GM19452 (cell line): Measurements from ENCODE around the gene RMDN3.

ENCODE experiments used
- ATAC-seq: cut with Tn5 transposase; IDR thresholded peaks from one replicate; pipeline ENCODE4 v1.9.1; 2021; ENCODE audit not compliant: unreplicated experiment

Gene RMDN3

DNA sequence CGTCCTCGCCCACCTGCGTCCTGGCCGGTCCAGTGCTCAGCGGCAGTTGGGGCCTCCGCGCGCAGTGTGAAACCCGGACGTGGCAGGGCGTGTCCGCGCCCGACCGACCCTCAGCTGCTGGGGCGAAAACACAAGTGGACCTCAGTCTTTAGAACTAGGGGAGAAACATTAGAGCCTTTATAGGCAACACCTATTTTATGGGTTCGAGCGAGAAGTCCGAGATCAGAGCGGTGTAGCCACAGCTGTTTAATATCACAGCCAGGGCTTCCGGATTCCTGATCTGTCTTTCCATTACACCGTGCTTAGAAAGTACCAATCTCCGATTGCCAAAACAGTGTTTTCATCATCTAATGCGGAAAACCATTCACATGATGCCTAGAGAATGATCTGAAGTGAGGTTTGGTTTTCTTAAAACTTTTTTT, 59.6 kb downstream of the RMDN3 start:
- peak; percentile 23 for ATAC-seq

GRCh38 chr15:40694688-40695468, 60.2 kb downstream of the RMDN3 start, which contains the start of gene RAD51:
RAD51 (plus strand) TSS chr15:40695174; CDS start chr15:40698759, 3,585 bp downstream.
- ATAC-seq, result peak; percentile 86

- peak; percentile 18 for ATAC-seq
Measured at GRCh38 chr15:40693904-40694687, 61.0 kb downstream of the RMDN3 start.

GRCh38 chr15:40691737-40692136, 63.3 kb downstream of the RMDN3 start:
- ATAC-seq, result no peak

DNA sequence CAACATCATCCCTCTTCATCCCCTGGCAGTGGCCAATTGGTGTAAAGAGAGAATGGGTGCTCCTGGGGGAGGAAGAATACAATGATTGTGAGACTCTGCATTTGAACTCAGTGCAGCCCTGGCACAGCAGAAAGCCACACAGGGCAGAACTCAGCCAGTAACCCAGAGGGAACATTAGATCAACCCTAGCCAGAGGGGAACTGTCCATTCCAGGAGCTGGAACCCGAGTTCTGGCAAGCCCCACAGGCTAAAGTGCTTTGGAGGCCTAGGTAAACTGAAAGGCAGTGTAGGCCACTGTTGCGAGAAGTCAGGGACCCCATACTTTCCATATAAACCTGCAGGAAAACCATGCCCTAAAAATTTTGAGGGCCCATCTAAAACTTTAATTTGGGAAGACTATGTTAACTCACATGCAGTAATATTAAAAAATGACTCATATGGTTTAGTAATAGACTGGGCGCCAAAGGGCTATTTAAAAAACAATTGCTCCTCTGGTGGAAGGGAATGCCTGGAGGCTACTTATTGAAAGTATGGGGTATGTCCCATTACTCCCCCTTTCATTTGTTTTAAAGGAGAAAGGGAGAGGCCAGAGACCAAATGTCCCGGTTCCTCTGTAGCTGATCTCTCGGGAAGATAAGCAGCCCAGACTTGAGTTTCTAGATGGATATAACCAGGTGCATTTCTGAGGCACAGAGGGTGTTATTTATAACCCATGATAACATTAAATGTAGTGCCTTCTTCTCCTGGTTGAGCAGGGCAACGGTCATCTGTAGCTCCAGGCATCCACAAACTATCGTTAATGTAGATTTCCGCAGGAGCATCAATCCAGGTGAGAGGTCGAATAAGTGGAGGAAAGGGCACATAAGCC, 65.9 kb downstream of the RMDN3 start:
- ATAC-seq, result no peak
